Activated naive CD8-positive, alpha-beta T cell treated with anti-CD3 and anti-CD28 coated beads, Interleukin-2, amount 50 U/mL, for 24 hours (primary cell): ENCODE measurements around the gene ARHGAP4.

ENCODE experiments used
- ATAC-seq: fragments of 150-1000 bp; cut with Tn5 transposase; one replicate; pipeline ENCODE4 v1.10.0; 2021
- DNase-seq: peaks from one replicate; pipeline ENCODE4 v3.0.0; 2021
- H3K27ac Mint-ChIP-seq: one replicate; pipeline ENCODE4 v1.8.0; 2021; ENCODE audit warnings: mild to moderate bottlenecking, mixed read lengths
- H3K27me3 Mint-ChIP-seq: one replicate; pipeline ENCODE4 v1.8.0; 2021; ENCODE audit warnings: mixed read lengths
- H3K36me3 Mint-ChIP-seq: one replicate; pipeline ENCODE4 v1.8.0; 2021; ENCODE audit warnings: low read depth, mixed read lengths
- H3K4me1 Mint-ChIP-seq: one replicate; pipeline ENCODE4 v1.8.0; 2021; ENCODE audit warnings: mixed read lengths
- H3K4me3 Mint-ChIP-seq: one replicate; pipeline ENCODE4 v1.8.0; 2021; ENCODE audit warnings: mild to moderate bottlenecking, moderate library complexity, mixed read lengths
- H3K9me3 Mint-ChIP-seq: one replicate; pipeline ENCODE4 v1.8.0; 2021; ENCODE audit warnings: mixed read lengths

Gene ARHGAP4

GRCh38 chrX:153873282-153874084 is 52.6 kb downstream of the ARHGAP4 start:
- Mint-ChIP-seq H3K27ac (no peak overlapping the region), H3K36me3 (no peaks in the 10 kb centered on the region), H3K4me1 (peaks cover 7% of the 10 kb centered on the region), H3K27me3 (peaks cover 10% of the 10 kb centered on the region), H3K9me3 (no peaks in the 10 kb centered on the region), H3K4me3 (no peak overlapping the region)
- DNase-seq (no peak), ATAC-seq (no peak)

GRCh38 chrX:153871946-153872878 is 53.9 kb downstream of the ARHGAP4 start:
- H3K27ac Mint-ChIP-seq = no peak overlapping the region
- no peaks in the 10 kb centered on the region for H3K36me3 Mint-ChIP-seq
- peaks cover 6% of the 10 kb centered on the region for H3K27me3 Mint-ChIP-seq
- ATAC-seq = no peak
- no peaks in the 10 kb centered on the region for H3K4me1 Mint-ChIP-seq
- no peak overlapping the region for H3K4me3 Mint-ChIP-seq
- no peak for DNase-seq
- H3K9me3 Mint-ChIP-seq = no peaks in the 10 kb centered on the region

- Mint-ChIP-seq H3K4me1 (no peaks in the 10 kb centered on the region), H3K27me3 (peaks cover 5% of the 10 kb centered on the region), H3K27ac (no peak overlapping the region), H3K4me3 (no peak overlapping the region), H3K36me3 (no peaks in the 10 kb centered on the region), H3K9me3 (no peaks in the 10 kb centered on the region)
- ATAC-seq = no peak
- DNase-seq = no peak
These were observed 54.6 kb downstream of the ARHGAP4 start for GRCh38 chrX:153871451-153871850.

GRCh38 chrX:153870791-153871360 is 55.2 kb downstream of the ARHGAP4 start:
- no peaks in the 10 kb centered on the region for H3K9me3 Mint-ChIP-seq
- ATAC-seq = no peak
- H3K4me3 Mint-ChIP-seq = no peak overlapping the region
- H3K36me3 Mint-ChIP-seq = no peaks in the 10 kb centered on the region
- H3K4me1 Mint-ChIP-seq = no peaks in the 10 kb centered on the region
- H3K27ac Mint-ChIP-seq = no peak overlapping the region
- no peak for DNase-seq
- H3K27me3 Mint-ChIP-seq = no peaks in the 10 kb centered on the region

GRCh38 chrX:153870288-153870690 is 55.8 kb downstream of the ARHGAP4 start:
- H3K27me3 Mint-ChIP-seq = no peaks in the 10 kb centered on the region

GRCh38 chrX:153869473-153870287 is 56.4 kb downstream of the ARHGAP4 start:
- no peaks in the 10 kb centered on the region for H3K36me3 Mint-ChIP-seq
- ATAC-seq (no peak), DNase-seq (no peak)
- no peak overlapping the region for H3K27ac Mint-ChIP-seq
- H3K9me3 Mint-ChIP-seq = no peaks in the 10 kb centered on the region
- H3K27me3 Mint-ChIP-seq = no peaks in the 10 kb centered on the region
- H3K4me3 Mint-ChIP-seq = no peak overlapping the region
- no peaks in the 10 kb centered on the region for H3K4me1 Mint-ChIP-seq

More at GRCh38 chrX:153870288-153870690, 55.8 kb downstream of the ARHGAP4 start:
- Mint-ChIP-seq H3K9me3 (no peaks in the 10 kb centered on the region), H3K4me1 (no peaks in the 10 kb centered on the region), H3K4me3 (no peak overlapping the region), H3K27ac (no peak overlapping the region), H3K36me3 (no peaks in the 10 kb centered on the region)
- ATAC-seq (no peak), DNase-seq (no peak)

- H3K4me3 Mint-ChIP-seq = no peak overlapping the region
- no peak overlapping the region for H3K27ac Mint-ChIP-seq
- no peak for ATAC-seq
- no peaks in the 10 kb centered on the region for H3K27me3 Mint-ChIP-seq
- H3K9me3 Mint-ChIP-seq = no peaks in the 10 kb centered on the region
- H3K36me3 Mint-ChIP-seq = no peaks in the 10 kb centered on the region
- H3K4me1 Mint-ChIP-seq = no peaks in the 10 kb centered on the region
- no peak for DNase-seq
These were observed 57.2 kb downstream of the ARHGAP4 start for GRCh38 chrX:153868576-153869472.

- Mint-ChIP-seq H3K4me1 (no peaks in the 10 kb centered on the region), H3K27me3 (no peaks in the 10 kb centered on the region), H3K27ac (no peak overlapping the region), H3K9me3 (no peaks in the 10 kb centered on the region), H3K36me3 (no peaks in the 10 kb centered on the region), H3K4me3 (no peak overlapping the region)
- no peak for ATAC-seq
- DNase-seq = no peak
These were observed 58.4 kb downstream of the ARHGAP4 start for GRCh38 chrX:153867671-153868070.

GRCh38 chrX:153867139-153867538 is 58.9 kb downstream of the ARHGAP4 start:
- DNase-seq (no peak), ATAC-seq (no peak)
- H3K27me3 Mint-ChIP-seq = no peaks in the 10 kb centered on the region
- H3K4me1 Mint-ChIP-seq = no peaks in the 10 kb centered on the region
- H3K27ac Mint-ChIP-seq = no peak overlapping the region
- no peak overlapping the region for H3K4me3 Mint-ChIP-seq
- H3K9me3 Mint-ChIP-seq = no peaks in the 10 kb centered on the region
- no peaks in the 10 kb centered on the region for H3K36me3 Mint-ChIP-seq

GRCh38 chrX:153866302-153867019 is 59.6 kb downstream of the ARHGAP4 start:
- H3K27me3 Mint-ChIP-seq = no peaks in the 10 kb centered on the region
- no peaks in the 10 kb centered on the region for H3K9me3 Mint-ChIP-seq

GRCh38 chrX:153865685-153866084 is 60.4 kb downstream of the ARHGAP4 start:
- ATAC-seq (no peak), DNase-seq (no peak)
- Mint-ChIP-seq H3K36me3 (no peaks in the 10 kb centered on the region), H3K9me3 (no peaks in the 10 kb centered on the region), H3K27me3 (no peaks in the 10 kb centered on the region), H3K4me1 (no peaks in the 10 kb centered on the region), H3K27ac (no peak overlapping the region), H3K4me3 (no peak overlapping the region)

More at GRCh38 chrX:153866302-153867019, 59.6 kb downstream of the ARHGAP4 start:
- no peak for ATAC-seq
- no peaks in the 10 kb centered on the region for H3K36me3 Mint-ChIP-seq
- no peaks in the 10 kb centered on the region for H3K4me1 Mint-ChIP-seq
- no peak for DNase-seq
- no peak overlapping the region for H3K27ac Mint-ChIP-seq
- H3K4me3 Mint-ChIP-seq = no peak overlapping the region

- no peaks in the 10 kb centered on the region for H3K36me3 Mint-ChIP-seq
- no peaks in the 10 kb centered on the region for H3K27me3 Mint-ChIP-seq
- H3K27ac Mint-ChIP-seq = no peak overlapping the region
- DNase-seq (no peak), ATAC-seq (no peak)
- H3K4me1 Mint-ChIP-seq = no peaks in the 10 kb centered on the region
- no peak overlapping the region for H3K4me3 Mint-ChIP-seq
- no peaks in the 10 kb centered on the region for H3K9me3 Mint-ChIP-seq
These were observed 60.8 kb downstream of the ARHGAP4 start for GRCh38 chrX:153865321-153865580.
